Pancreas (tissue), 10 donors: ENCODE results near the gene DENND4A. TPM values are rescaled to one million over a fixed set of nuclear protein-coding genes. Genes with fewer than 3 reads are reported as not detected.
"Not testable (repeated sequence)": the region's sequence is repeated elsewhere in the genome, so short reads cannot be mapped to it uniquely, and the experiment has no call there.

ENCODE experiments used
- ATAC-seq, 4 donors: fragments of 200-7000 bp; cut with Tn5 transposase; one replicate each; pipeline versions ENCODE4 v1.8.0 to v1.9.1; 2020; ENCODE audit warnings: mild to moderate bottlenecking in 4 of 4, moderate library complexity in 4 of 4
- DNase-seq, 6 donors: peaks; one replicate each; pipeline ENCODE4 v3.0.0-alpha.2; 2020
- FAIRE-seq: peaks from 2 replicates; lab custom pipeline; 2012; peaks lifted over from hg19 to GRCh38; lab: Jason Lieb, UNC
- H3K27ac ChIP-seq, 4 donors: fragments of 200-600 bp; sonication (generic); 1 replicate in 3 of 4; 2 replicates in 1 of 4; pipeline versions ENCODE4 v1.5.0 to v1.8.0; 2020
- H3K27me3 ChIP-seq, 4 donors: fragments of 200-600 bp; one replicate each; pipeline ENCODE4 v1.8.0; 2021
- H3K36me3 ChIP-seq, 3 donors: fragments of 200-600 bp; sonication (generic) in 1 of 3; one replicate each; pipeline versions ENCODE4 v1.5.0 to v1.8.0; 2020 to 2021
- H3K4me1 ChIP-seq, 3 donors: fragments of 200-600 bp; one replicate each; pipeline ENCODE4 v1.8.0; 2021
- H3K4me3 ChIP-seq, 4 donors: fragments of 200-600 bp; sonication (generic) in 2 of 4; one replicate each; pipeline versions ENCODE4 v1.5.0 to v1.8.0; 2020 to 2021
- H3K9me3 ChIP-seq, 4 donors: fragments of 200-600 bp; one replicate each; pipeline ENCODE4 v1.8.0; 2021
- CTCF ChIP-seq, 4 donors: fragments of 200-600 bp; sonication (generic) in 3 of 4; IDR thresholded peaks; one replicate each; pipeline versions ENCODE4 v1.5.0 to v1.8.0; 2021; ENCODE audit warnings: antibody characterized with exemption in 4 of 4
- WGBS, 2 donors: extraction: QIAGEN DNeasy Blood & Tissue Kit; methylation state at CpG; one replicate each; pipeline ENCODE4 v1.1.7; 2013; 5-methylcytosine and 5-hydroxymethylcytosine counted together
- intact Hi-C, 3 donors: fragments of 100-400 bp; cut with DNase I; formaldehyde crosslinking; loops; one replicate each; pipeline versions ENCODE4 v1.11.1 to v1.14.2; 2022
- polyA plus RNA-seq, 2 donors: library from polyadenylated mRNA; stranded (reverse); fragments of 200-250 nt; gene quantifications; one replicate each; pipeline ENCODE4 v1.2.3, GENCODE V29; 2013
- total RNA-seq, 6 donors: library from RNA; stranded (reverse); fragmentation: NEBNext Ultra II Directional in 4 of 6; extraction: Animal tissue kit (Norgen Biotek cat#: 25700) in 4 of 6; gene quantifications; one replicate each; pipeline versions ENCODE4 v1.2.1 to v1.2.4, GENCODE V29; 2021 to 2023
- donor health status: healthy with polysubstance abuse.
- donor health status: DM: no; HTN: no; CAD: no; lungs with moderate emphysema.
- donor health status: DM: no; HTN: no; CAD: no.
- donor health status: control.
- donor health status: control.
- donor health status: Bipolar disorder and iron deficiency.
- donor health status: DM: yes; HTN: yes; CAD: no.
- donor health status: DM: no; HTN: no; CAD: no.
- donor health status: DM: no; HTN: no; CAD: no.
- donor health status: DM: yes; HTN: yes; CAD: no.

Gene DENND4A
- total and polyA plus RNA-seq, 8 donors: 8.6 to 34.5 (median 26.5) TPM

- FAIRE-seq (no peak), DNase-seq (no peak), ATAC-seq (no peak)
- intact Hi-C loops: no loop called here
- TF ChIP-seq CTCF (IDR thresholded peaks at IDR 0.05): no peak
- no peaks in the 10 kb centered on the region for H3K4me1 ChIP-seq
- no peak overlapping the region for H3K4me3 ChIP-seq
- H3K27ac ChIP-seq: no peak overlapping the region
- H3K9me3 ChIP-seq: no peaks in the 10 kb centered on the region
- WGBS, 2 donors: 68 to 70% methylated on average over 5 of the region's 5 CpGs
- no peaks in the 10 kb centered on the region for H3K36me3 ChIP-seq
- no peaks in the 10 kb centered on the region for H3K27me3 ChIP-seq
Observed at GRCh38 chr15:65619626-65620290, 172.3 kb downstream of the DENND4A start.

DNA sequence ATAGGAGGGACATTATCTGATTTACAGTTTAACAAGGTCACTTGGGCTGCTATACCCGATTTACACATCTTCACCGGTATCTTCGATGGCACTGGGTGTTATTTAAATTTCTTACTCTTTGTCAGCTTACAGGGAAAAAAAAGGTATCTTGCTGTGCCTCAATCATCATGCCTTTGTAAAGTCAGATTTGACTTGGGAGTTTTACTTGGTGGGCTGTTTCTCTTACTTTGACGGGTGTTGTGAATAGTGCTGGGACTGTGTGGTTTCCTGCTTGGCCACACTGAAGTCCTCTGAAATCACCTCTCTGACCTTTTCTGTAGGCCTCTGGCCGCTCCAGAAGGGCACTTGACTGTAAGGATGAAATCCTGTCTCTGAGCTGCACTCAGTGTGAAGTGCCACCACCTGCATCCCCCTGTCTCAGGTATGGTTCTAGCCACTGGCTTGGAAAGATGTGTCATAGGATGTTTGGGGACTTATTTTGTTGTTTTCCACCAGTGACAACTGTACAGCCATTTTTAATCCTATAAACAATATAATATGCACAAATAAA, 173.5 kb downstream of the DENND4A start:
- WGBS, 2 donors: 62 to 72% methylated on average over 5 of the region's 5 CpGs
- FAIRE-seq: no peak
- H3K4me3 ChIP-seq: no peak overlapping the region
- no peaks in the 10 kb centered on the region for H3K4me1 ChIP-seq
- H3K9me3 ChIP-seq: no peaks in the 10 kb centered on the region
- no peak overlapping the region for H3K27ac ChIP-seq
- H3K27me3 ChIP-seq: no peaks in the 10 kb centered on the region
- no peak for TF ChIP-seq CTCF (IDR thresholded peaks at IDR 0.05)
- ATAC-seq: no peak
- no peaks in the 10 kb centered on the region for H3K36me3 ChIP-seq
- DNase-seq: no peak
- intact Hi-C loops: no loop called here

GRCh38 chr15:65615887-65616286, 176.2 kb downstream of the DENND4A start:
- ATAC-seq, H3K27me3 ChIP-seq, FAIRE-seq, intact Hi-C loops, H3K9me3 ChIP-seq, H3K36me3 ChIP-seq, DNase-seq, H3K4me1 ChIP-seq, H3K27ac ChIP-seq, H3K4me3 ChIP-seq: not testable (repeated sequence)
- 94 to 100% methylated on average over 1 of the region's 1 CpG for WGBS, 2 donors

DNA sequence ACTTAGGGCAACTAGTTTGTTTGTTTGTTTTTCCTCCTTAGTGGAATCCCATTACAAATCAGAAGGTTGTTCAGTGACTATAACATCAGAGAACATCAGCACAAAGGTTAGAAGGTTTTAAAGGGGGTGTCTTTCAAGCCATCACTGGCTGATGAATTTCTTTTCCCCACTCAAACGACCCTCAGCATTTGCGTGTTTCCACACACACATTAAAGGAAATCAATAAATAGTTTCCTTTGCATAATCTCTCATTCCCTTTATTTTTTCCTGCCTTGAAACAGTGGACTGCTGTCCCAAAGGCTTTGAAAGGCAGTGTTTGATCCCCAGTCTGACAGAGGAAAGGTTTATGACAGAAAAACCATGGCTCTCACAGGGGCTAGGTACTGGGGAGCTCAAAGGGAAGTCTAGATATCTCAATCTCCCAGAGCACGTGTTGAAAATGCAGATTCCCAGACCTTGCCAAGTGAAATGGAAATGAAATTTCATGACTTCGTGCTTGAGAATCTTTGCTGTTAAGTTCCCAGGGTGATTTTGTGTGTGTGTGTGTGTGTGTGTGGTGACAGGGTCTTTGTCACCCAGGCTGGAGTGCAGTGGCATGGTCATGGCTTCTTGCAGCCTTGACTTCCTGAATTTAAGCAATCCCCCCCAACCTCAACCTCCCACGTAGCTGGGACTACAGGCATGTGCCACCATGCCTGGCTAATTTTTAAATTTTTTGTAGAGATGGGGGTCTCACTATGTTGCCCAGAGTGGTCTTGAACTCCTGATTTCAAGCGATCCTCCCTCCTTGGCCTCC, 178.9 kb downstream of the DENND4A start:
- 47 to 55% methylated on average over 6 of the region's 6 CpGs for WGBS, 2 donors
- intact Hi-C loops: no loop called here
- no peaks in the 10 kb centered on the region for H3K36me3 ChIP-seq
- ATAC-seq (no peak), DNase-seq (no peak), FAIRE-seq (no peak)
- no peak overlapping the region for H3K4me3 ChIP-seq
- no peaks in the 10 kb centered on the region for H3K27me3 ChIP-seq
- no peak for TF ChIP-seq CTCF (IDR thresholded peaks at IDR 0.05)
- no peak overlapping the region for H3K27ac ChIP-seq
- peaks cover 6 to 19% (median 12%) of the 10 kb centered on the region in 3 donors for H3K4me1 ChIP-seq
- H3K9me3 ChIP-seq: no peaks in the 10 kb centered on the region

GRCh38 chr15:65612616-65612946, 179.5 kb downstream of the DENND4A start:
- 18% methylated on average over 2 of the region's 2 CpGs for WGBS, 2 donors
- Histone ChIP-seq H3K4me3 (no peak overlapping the region), H3K9me3 (no peaks in the 10 kb centered on the region), H3K4me1 (peaks cover 6 to 19% (median 12%) of the 10 kb centered on the region in 3 donors), H3K36me3 (no peaks in the 10 kb centered on the region), H3K27ac (no peak overlapping the region), H3K27me3 (no peaks in the 10 kb centered on the region)
- intact Hi-C loops: no loop called here
- no peak for ATAC-seq
- no peak for FAIRE-seq
- no peak for TF ChIP-seq CTCF (IDR thresholded peaks at IDR 0.05)
- no peak for DNase-seq
